ENCODE data around the gene SRPK2.

DNA sequence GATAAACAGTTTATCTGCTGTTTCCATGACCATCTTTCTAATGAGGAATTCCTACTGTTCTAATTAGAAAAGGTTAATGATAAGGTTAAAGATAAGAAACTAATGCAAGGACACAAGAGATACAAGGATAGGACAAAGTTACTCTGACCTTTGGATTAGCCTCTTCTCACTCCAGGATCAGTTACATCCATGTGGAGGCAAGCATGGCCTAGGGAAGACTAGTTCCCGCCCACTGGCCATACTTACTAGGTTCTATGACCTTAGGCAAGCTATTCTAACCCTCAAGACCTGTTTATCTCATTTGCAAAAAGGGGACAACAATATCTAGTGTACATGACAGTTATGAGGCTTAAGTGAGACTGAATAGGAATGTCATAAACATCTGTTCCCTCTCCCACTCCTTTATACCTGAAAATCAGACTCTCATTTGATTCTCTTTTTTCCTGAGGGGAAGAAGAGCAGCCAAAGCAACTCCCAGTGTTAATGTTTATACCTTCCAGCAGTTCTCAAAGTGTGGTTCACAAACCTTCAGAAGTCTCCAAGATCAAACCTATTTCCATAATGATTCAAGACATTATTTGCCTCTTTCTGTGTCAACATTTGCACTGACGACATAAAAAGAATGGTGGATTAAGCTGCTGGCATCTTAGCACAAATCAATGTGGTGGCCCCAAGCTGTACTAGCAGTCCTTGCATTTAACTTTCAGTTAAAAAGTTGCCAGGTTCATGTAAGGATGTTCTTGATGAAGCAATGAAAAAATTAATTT lies 72.0 kb downstream of the SRPK2 start:
- TF ChIP-seq, protein P1, sequence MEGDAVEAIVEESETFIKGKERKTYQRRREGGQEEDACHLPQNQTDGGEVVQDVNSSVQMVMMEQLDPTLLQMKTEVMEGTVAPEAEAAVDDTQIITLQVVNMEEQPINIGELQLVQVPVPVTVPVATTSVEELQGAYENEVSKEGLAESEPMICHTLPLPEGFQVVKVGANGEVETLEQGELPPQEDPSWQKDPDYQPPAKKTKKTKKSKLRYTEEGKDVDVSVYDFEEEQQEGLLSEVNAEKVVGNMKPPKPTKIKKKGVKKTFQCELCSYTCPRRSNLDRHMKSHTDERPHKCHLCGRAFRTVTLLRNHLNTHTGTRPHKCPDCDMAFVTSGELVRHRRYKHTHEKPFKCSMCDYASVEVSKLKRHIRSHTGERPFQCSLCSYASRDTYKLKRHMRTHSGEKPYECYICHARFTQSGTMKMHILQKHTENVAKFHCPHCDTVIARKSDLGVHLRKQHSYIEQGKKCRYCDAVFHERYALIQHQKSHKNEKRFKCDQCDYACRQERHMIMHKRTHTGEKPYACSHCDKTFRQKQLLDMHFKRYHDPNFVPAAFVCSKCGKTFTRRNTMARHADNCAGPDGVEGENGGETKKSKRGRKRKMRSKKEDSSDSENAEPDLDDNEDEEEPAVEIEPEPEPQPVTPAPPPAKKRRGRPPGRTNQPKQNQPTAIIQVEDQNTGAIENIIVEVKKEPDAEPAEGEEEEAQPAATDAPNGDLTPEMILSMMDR (IDR thresholded peaks at IDR 0.05): no peak
- TF ChIP-seq POLR2A (IDR thresholded peaks at IDR 0.05) (no peak), POLR2AphosphoS5 (IDR thresholded peaks at IDR 0.05) (no peak)

Measured in suprapubic skin (tissue), 4 donors.